Stimulated activated CD8-positive, alpha-beta memory T cell treated with anti-CD3 and anti-CD28 coated beads, Interleukin-2, amount 100 ng/mL, for 1 hour (primary cell): ENCODE data around the gene CTSO.
"Not testable (repeated sequence)": the region's sequence is repeated elsewhere in the genome, so short reads cannot be mapped to it uniquely, and the experiment has no call there.

ENCODE experiments used
- DNase-seq, 2 donors: peaks; one replicate each; pipeline ENCODE4 v3.0.0-alpha.2; 2020; ENCODE audit warnings: low read depth in 2 of 2

Gene CTSO

GRCh38 chr4:155906554-155907247, 47.0 kb downstream of the CTSO start:
- no peak for DNase-seq

DNA sequence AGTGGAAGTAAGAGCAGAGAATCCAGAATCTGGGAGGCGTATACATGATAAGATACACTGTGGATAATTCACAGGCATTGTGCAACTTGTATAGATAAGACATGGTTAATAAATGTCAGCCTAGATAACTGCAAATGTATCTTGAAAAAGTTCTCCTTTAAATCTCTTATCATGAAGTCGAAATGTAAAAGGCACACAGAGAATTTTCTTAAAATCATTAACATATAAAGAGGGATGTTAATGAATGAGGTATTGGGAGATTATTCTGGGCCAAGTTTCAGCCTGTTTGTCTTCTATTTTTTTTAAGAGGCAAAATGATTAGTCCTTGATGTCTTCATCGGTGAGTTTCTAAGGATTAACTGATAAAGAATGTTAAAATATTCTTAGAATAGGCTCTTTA, 49.3 kb downstream of the CTSO start:
- no peak for DNase-seq

DNA sequence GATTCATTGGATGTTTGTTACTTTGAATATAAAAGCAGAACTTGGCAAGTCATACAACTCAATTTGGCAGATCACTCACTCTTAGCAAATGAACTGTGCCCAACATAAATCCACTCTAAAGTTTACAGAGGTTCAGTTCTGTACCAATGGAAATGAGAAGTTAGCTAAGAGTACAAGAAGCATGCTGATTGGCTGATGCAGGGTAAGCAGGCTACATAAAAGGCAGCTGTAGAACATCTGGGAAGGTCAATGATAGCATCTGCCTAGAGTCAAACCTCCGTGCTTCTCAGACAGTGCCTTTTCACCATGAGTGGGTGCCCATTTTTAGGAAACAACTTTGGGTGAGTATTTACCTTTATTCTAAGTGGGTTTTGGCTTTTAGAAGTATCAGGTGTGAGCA, 50.2 kb downstream of the CTSO start, which contains the start of gene TDO2:
Gene TDO2 (plus strand): TSS at position 244 of the 400 bp plus-strand sequence. CDS start 63 bp downstream, at position 307.
- no peak for DNase-seq

DNA sequence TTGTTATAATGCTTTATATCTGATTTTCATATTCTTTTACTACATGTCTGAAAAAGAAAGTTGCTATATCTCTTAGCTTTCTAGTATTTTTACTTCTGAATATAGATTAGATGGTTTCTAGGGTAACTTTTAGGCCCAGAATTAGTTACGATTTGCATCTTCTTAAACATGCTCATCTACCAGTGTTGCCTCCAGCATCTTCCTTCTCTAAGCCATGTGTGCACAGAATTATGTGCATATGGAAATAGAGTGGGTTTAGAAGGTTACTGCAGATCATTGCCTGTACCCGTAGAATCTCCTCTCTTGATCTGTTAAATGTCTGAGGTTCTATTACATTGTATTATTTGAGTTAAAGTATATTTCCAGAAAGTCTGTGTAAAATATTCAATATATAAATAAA, 52.7 kb downstream of the CTSO start:
- no peak for DNase-seq

GRCh38 chr4:155900381-155900780, 53.3 kb downstream of the CTSO start:
- DNase-seq, result no peak

DNA sequence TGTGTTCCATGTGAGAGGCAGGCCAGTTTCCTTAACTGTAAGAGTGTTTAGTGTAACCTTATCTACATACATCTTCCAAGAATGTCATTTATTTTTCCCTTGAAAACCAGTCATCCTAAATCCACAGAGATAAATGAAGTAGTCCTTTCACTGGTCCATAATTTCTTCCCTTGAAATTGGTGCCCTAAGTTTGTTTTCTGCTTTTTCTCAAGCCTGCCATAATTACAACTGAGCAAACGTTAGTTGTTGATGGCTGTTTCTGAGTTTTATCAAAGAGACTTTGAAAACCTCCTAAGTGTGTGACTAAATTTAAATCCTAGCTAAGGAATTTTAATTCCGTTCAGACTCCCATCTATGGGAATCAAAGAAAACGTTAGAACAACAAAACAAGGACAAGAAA, 53.8 kb downstream of the CTSO start:
- no peak for DNase-seq

GRCh38 chr4:155898371-155898770, 55.3 kb downstream of the CTSO start:
- DNase-seq, result not testable (repeated sequence)

DNA sequence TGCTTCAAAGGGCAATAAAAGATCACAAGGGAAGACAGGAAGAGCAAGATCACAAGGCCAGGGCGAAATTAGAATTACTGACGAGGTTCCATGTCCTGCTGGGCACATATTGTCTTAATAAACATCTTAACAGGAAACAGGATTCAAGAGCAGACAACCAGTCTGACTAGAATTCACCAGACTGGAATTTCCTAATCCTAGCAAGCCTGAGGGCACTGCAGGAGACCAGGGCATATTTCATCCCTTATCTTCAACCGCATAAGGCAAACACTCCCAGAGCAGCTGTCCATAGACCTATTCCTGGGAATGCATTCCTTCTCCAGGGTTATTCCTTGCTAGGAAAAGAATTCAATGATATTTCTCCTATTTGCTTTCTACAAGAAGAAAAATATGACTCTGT, 62.6 kb downstream of the CTSO start:
- no peak for DNase-seq

DNA sequence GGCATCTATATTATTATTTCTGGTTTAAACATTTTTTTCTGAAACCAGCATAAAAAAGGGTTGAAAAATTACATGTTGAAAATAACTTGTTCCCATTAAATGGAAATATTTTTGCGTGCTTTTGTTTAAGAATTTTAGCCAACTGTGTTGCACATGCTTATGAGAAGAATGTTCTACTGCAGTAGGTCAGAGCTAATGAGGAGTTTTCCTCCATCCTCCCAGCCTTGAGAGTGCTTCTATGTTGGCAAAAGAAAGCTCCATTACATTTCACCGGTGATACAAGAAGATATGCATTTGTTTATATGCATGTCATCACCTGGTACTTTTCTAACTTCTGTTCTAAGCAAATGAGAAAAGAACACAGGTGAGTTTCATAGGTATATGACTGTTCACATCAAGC, 63.7 kb downstream of the CTSO start:
- no peak for DNase-seq

DNA sequence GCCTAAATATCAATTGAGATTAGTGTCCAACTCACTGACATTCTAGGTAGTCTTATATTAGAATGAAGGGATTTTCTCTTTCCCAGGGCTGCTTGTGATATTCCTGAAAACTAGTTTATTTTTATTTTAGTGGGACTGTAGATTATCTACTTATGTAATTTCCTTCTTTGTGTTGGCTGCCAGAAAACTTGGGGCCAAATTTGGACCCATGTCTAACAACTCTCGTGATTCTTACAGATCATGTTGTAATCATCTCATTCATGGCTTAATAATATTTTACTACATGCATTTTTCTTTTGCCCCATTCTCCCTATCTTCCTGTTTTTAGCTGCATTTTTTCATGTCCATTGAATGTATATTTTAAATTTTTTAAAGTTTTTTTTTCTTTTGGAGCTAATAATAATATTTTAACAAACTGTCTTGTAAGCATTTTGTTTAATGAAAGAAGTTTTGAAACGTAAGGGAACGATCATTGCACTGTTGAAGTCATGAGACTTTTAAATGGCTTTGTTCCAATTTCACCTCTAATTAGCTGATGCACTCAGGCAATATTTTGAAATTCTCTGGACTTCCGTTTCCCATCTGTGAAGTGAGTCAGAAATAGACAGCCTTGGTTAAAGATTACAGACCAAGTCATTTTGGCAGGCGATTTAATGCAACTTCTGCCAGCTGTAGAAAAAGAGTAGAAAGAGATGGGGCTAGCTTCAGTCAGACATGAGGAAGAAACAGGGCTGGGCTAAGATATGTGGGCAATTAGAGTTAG, 64.5 kb downstream of the CTSO start:
- DNase-seq, result no peak

GRCh38 chr4:155887847-155888570, 65.7 kb downstream of the CTSO start:
- DNase-seq, result no peak

DNA sequence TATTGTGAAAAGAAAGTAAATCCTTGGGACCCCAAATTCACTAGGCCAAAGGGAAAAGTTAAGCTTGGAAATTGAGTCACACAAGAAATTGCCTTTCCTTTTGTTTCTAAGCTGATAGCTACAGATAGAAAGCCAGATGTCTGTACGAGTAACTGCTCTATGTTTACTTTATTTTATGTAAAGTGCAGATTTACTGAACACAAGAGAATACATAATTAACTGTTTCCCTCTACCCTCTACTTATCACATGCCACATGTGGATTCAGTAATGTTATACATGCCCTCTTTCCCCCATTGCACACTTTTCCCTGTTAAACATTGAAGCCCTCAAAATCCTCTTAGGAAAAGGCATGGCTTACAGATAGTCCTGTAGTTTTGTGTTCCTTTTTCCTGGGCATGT, 66.6 kb downstream of the CTSO start:
- DNase-seq, result no peak

DNA sequence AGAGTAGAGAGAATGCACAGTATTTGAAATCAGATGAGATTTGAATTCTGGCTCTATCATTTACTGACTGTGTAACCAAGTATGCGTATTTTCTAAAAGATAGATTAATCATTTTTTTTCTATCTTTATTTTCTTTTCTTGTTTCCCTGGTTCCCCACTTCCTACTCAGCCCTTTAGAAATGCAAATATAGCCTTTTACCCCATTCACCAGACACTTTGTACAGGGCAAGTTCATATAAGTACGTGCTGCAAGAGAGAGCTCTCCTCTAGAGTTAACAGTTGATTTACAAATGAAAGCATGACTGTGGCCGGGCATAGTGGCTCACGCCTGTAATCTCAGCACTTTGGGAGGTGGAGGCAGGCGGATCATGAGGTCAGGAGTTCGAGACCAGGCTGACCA, 68.0 kb downstream of the CTSO start:
- no peak for DNase-seq

- no peak for DNase-seq
Measured at GRCh38 chr4:155883895-155884294, 69.8 kb downstream of the CTSO start.

- DNase-seq, result no peak
Measured at GRCh38 chr4:155881555-155881954, 72.1 kb downstream of the CTSO start.

DNA sequence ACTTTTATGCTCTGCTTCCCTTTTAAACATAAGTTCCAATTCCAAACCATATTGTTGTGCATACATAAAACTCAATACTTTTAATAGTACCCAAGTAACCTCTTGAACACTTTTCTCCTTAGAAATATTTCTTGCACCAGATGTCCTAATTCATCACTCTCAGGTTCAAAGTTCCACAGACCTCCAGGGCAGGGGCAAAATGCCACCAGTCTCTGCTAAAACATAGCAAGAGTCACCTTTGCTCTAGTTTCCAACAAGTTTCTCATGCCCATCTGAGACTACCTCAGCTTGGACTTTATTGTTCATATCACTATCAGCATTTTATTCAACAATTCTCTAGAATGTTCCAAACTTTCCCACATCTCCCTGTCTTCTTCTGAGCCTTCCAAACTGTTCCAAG, 73.9 kb downstream of the CTSO start:
- DNase-seq, result no peak

- DNase-seq, result no peak
Measured at GRCh38 chr4:155878611-155879010, 75.1 kb downstream of the CTSO start.

GRCh38 chr4:155877971-155878370, 75.7 kb downstream of the CTSO start:
- no peak for DNase-seq

- no peak for DNase-seq
Measured at GRCh38 chr4:155875878-155876277, 77.8 kb downstream of the CTSO start.
